ENCODE measurements around the gene SLC25A2. TPM values are rescaled to one million over a fixed set of nuclear protein-coding genes. Genes with fewer than 3 reads are reported as not detected.

The SLC25A2 gene
- total RNA-seq, 2 donors from 2014 or later: 0.55 to 0.68 TPM

- no peaks in the 10 kb centered on the region for H3K4me1 ChIP-seq (ENCODE audit: control insufficient read depth, insufficient read depth, low read length)
- no peaks in the 10 kb centered on the region for H3K36me3 ChIP-seq (ENCODE audit: control insufficient read depth, insufficient read depth, low read length)
- Mint-ChIP-seq H3K4me1 (no peaks in the 10 kb centered on the region), H3K27ac (peak overlapping the region; percentile 11), H3K4me3 (no peak overlapping the region), H3K9me3 (peaks cover under 1% of the 10 kb centered on the region), H3K27me3 (ENCODE audit: insufficient read depth) (no peaks in the 10 kb centered on the region), H3K36me3 (ENCODE audit: low read depth) (peaks cover 5% of the 10 kb centered on the region)
- H3K9ac ChIP-seq (ENCODE audit: extremely low read depth, low read length, poor library complexity, severe bottlenecking): no peak overlapping the region
- no peak for TF ChIP-seq CTCF (conservative IDR thresholded peaks at IDR 0.05)
- no peaks in the 10 kb centered on the region for H3K27me3 ChIP-seq (ENCODE audit: control insufficient read depth, insufficient read depth, low read length, poor library complexity, severe bottlenecking)
- no peak overlapping the region for H3K4me3 ChIP-seq (ENCODE audit: low read length)
- peaks cover 13% of the 10 kb centered on the region for H3K9me3 ChIP-seq (ENCODE audit: control insufficient read depth, low read length)
- WGBS, 2 experiments (ENCODE audit: insufficient coverage in 1 of 2, insufficient read length in 1 of 2): 88% methylated on average over 3 to 4 of the region's 4 CpGs
- H3K27ac ChIP-seq (ENCODE audit: low read depth, low read length): no peak overlapping the region
- DNase-seq: no peak
Measured at GRCh38 chr5:141298376-141298775, 5.5 kb downstream of the SLC25A2 start.

GRCh38 chr5:141272906-141273305 is 30.9 kb downstream of the SLC25A2 start:
- Mint-ChIP-seq H3K36me3 (ENCODE audit: low read depth) (peaks cover 11% of the 10 kb centered on the region), H3K4me1 (no peaks in the 10 kb centered on the region), H3K4me3 (no peak overlapping the region), H3K9me3 (peaks cover 54% of the 10 kb centered on the region), H3K27me3 (ENCODE audit: insufficient read depth) (no peaks in the 10 kb centered on the region), H3K27ac (no peak overlapping the region)
- peak; percentile 66 for DNase-seq
- 82 to 93% methylated on average over 2 to 3 of the region's 3 CpGs for WGBS, 2 experiments (ENCODE audit: insufficient coverage in 1 of 2, insufficient read length in 1 of 2)
- Histone ChIP-seq H3K27ac (ENCODE audit: low read depth, low read length) (no peak overlapping the region), H3K27me3 (ENCODE audit: control insufficient read depth, insufficient read depth, low read length, poor library complexity, severe bottlenecking) (no peaks in the 10 kb centered on the region), H3K4me3 (ENCODE audit: low read length) (no peak overlapping the region), H3K9me3 (ENCODE audit: control insufficient read depth, low read length) (peaks cover 50% of the 10 kb centered on the region), H3K36me3 (ENCODE audit: control insufficient read depth, insufficient read depth, low read length) (no peaks in the 10 kb centered on the region), H3K9ac (ENCODE audit: extremely low read depth, low read length, poor library complexity, severe bottlenecking) (no peak overlapping the region), H3K4me1 (ENCODE audit: control insufficient read depth, insufficient read depth, low read length) (no peaks in the 10 kb centered on the region)
- TF ChIP-seq CTCF (conservative IDR thresholded peaks at IDR 0.05): peak; percentile 69

- no peak for TF ChIP-seq CTCF (conservative IDR thresholded peaks at IDR 0.05)
- Mint-ChIP-seq H3K27me3 (ENCODE audit: insufficient read depth) (no peaks in the 10 kb centered on the region), H3K4me3 (no peak overlapping the region), H3K27ac (no peak overlapping the region), H3K9me3 (peaks cover 73% of the 10 kb centered on the region), H3K36me3 (ENCODE audit: low read depth) (peaks cover 16% of the 10 kb centered on the region), H3K4me1 (no peaks in the 10 kb centered on the region)
- DNase-seq: no peak
- Histone ChIP-seq H3K4me1 (ENCODE audit: control insufficient read depth, insufficient read depth, low read length) (no peaks in the 10 kb centered on the region), H3K27ac (ENCODE audit: low read depth, low read length) (no peak overlapping the region), H3K9me3 (ENCODE audit: control insufficient read depth, low read length) (peaks cover 74% of the 10 kb centered on the region), H3K4me3 (ENCODE audit: low read length) (no peak overlapping the region), H3K9ac (ENCODE audit: extremely low read depth, low read length, poor library complexity, severe bottlenecking) (no peak overlapping the region), H3K27me3 (ENCODE audit: control insufficient read depth, insufficient read depth, low read length, poor library complexity, severe bottlenecking) (no peaks in the 10 kb centered on the region), H3K36me3 (ENCODE audit: control insufficient read depth, insufficient read depth, low read length) (no peaks in the 10 kb centered on the region)
- 80 to 88% methylated on average over 1 to 4 of the region's 4 CpGs for WGBS, 2 experiments (ENCODE audit: insufficient coverage in 1 of 2, insufficient read length in 1 of 2)
Measured at GRCh38 chr5:141269195-141269594, 34.7 kb downstream of the SLC25A2 start.

Data from endodermal cell (in vitro differentiated cells).